Activated T-cell treated with anti-CD3 and anti-CD28 coated beads, Interleukin-2, amount 50 U/mL, for 4 hours (primary cell): ENCODE results near the gene GFRA4. TPM values are rescaled to one million over a fixed set of nuclear protein-coding genes. Genes with fewer than 3 reads are reported as not detected.

Source experiments
- ATAC-seq, 2 donors: fragments of 200-7000 bp; cut with Tn5 transposase; one replicate each; pipeline ENCODE4 v1.10.0; 2021
- DNase-seq: peaks from one replicate; pipeline ENCODE4 v3.0.0-alpha.2; 2020
- H3K27me3 Mint-ChIP-seq: one replicate; pipeline ENCODE4 v1.8.0; 2021; ENCODE audit warnings: low read depth, mixed read lengths
- H3K36me3 Mint-ChIP-seq: one replicate; pipeline ENCODE4 v1.8.0; 2022; ENCODE audit warnings: mixed read lengths; ENCODE audit not compliant: insufficient read depth
- H3K4me1 Mint-ChIP-seq: one replicate; pipeline ENCODE4 v1.8.0; 2021; ENCODE audit warnings: low read depth, mixed read lengths
- H3K4me3 Mint-ChIP-seq: one replicate; pipeline ENCODE4 v1.8.0; 2021; ENCODE audit warnings: mild to moderate bottlenecking, moderate library complexity, mixed read lengths
- H3K9me3 Mint-ChIP-seq: one replicate; pipeline ENCODE4 v1.8.0; 2021; ENCODE audit warnings: mixed read lengths
- total RNA-seq, 3 donors: library from RNA; stranded (reverse); gene quantifications; one replicate each; pipeline ENCODE4 v1.2.1, GENCODE V29; 2021

GFRA4 gene
- total RNA-seq, 3 donors from 2014 or later = not detected

- Mint-ChIP-seq H3K27me3 (peaks cover 4% of the 10 kb centered on the region), H3K36me3 (no peaks in the 10 kb centered on the region), H3K9me3 (no peaks in the 10 kb centered on the region), H3K4me3 (no peak overlapping the region), H3K4me1 (no peaks in the 10 kb centered on the region)
- no peak for ATAC-seq
- no peak for DNase-seq
Measured at GRCh38 chr20:3699037-3699436, 35.8 kb upstream of the GFRA4 start.

- Mint-ChIP-seq H3K36me3 (no peaks in the 10 kb centered on the region), H3K4me3 (no peak overlapping the region), H3K4me1 (no peaks in the 10 kb centered on the region), H3K27me3 (peaks cover 4% of the 10 kb centered on the region), H3K9me3 (no peaks in the 10 kb centered on the region)
- ATAC-seq = no peak
- DNase-seq = no peak
Measured at GRCh38 chr20:3698591-3699001, 35.4 kb upstream of the GFRA4 start.

GRCh38 chr20:3697588-3698305, 34.5 kb upstream of the GFRA4 start:
- no peaks in the 10 kb centered on the region for H3K36me3 Mint-ChIP-seq
- no peak overlapping the region for H3K4me3 Mint-ChIP-seq
- H3K9me3 Mint-ChIP-seq = no peaks in the 10 kb centered on the region
- no peaks in the 10 kb centered on the region for H3K27me3 Mint-ChIP-seq
- ATAC-seq (no peak), DNase-seq (no peak)
- H3K4me1 Mint-ChIP-seq = no peaks in the 10 kb centered on the region

- DNase-seq (no peak), ATAC-seq (peak in 1 of 2 donors; percentile 21)
- H3K36me3 Mint-ChIP-seq = no peaks in the 10 kb centered on the region
- H3K4me3 Mint-ChIP-seq = no peak overlapping the region
- H3K4me1 Mint-ChIP-seq = no peaks in the 10 kb centered on the region
- no peaks in the 10 kb centered on the region for H3K9me3 Mint-ChIP-seq
- H3K27me3 Mint-ChIP-seq = no peaks in the 10 kb centered on the region
Measured at GRCh38 chr20:3696745-3697587, 33.8 kb upstream of the GFRA4 start.

GRCh38 chr20:3696200-3696599, 33.0 kb upstream of the GFRA4 start:
- H3K36me3 Mint-ChIP-seq = no peaks in the 10 kb centered on the region
- H3K4me1 Mint-ChIP-seq = no peaks in the 10 kb centered on the region
- no peaks in the 10 kb centered on the region for H3K27me3 Mint-ChIP-seq
- H3K4me3 Mint-ChIP-seq = no peak overlapping the region
- no peak for DNase-seq
- no peak for ATAC-seq
- H3K9me3 Mint-ChIP-seq = no peaks in the 10 kb centered on the region

GRCh38 chr20:3694864-3695263, 31.7 kb upstream of the GFRA4 start:
- H3K4me1 Mint-ChIP-seq = no peaks in the 10 kb centered on the region
- ATAC-seq (no peak), DNase-seq (no peak)
- H3K27me3 Mint-ChIP-seq = no peaks in the 10 kb centered on the region
- H3K36me3 Mint-ChIP-seq = no peaks in the 10 kb centered on the region
- H3K4me3 Mint-ChIP-seq = no peak overlapping the region
- no peaks in the 10 kb centered on the region for H3K9me3 Mint-ChIP-seq

GRCh38 chr20:3693376-3693775, 30.2 kb upstream of the GFRA4 start:
- H3K36me3 Mint-ChIP-seq = no peaks in the 10 kb centered on the region
- H3K4me3 Mint-ChIP-seq = no peak overlapping the region
- H3K4me1 Mint-ChIP-seq = no peaks in the 10 kb centered on the region
- H3K9me3 Mint-ChIP-seq = no peaks in the 10 kb centered on the region
- DNase-seq (no peak), ATAC-seq (no peak)
- H3K27me3 Mint-ChIP-seq = no peaks in the 10 kb centered on the region

GRCh38 chr20:3692706-3693294, 29.6 kb upstream of the GFRA4 start:
- H3K4me1 Mint-ChIP-seq = no peaks in the 10 kb centered on the region
- no peaks in the 10 kb centered on the region for H3K9me3 Mint-ChIP-seq
- no peak overlapping the region for H3K4me3 Mint-ChIP-seq
- no peak for ATAC-seq
- DNase-seq = no peak
- no peaks in the 10 kb centered on the region for H3K27me3 Mint-ChIP-seq
- no peaks in the 10 kb centered on the region for H3K36me3 Mint-ChIP-seq

GRCh38 chr20:3691897-3692296, 28.7 kb upstream of the GFRA4 start:
- H3K4me3 Mint-ChIP-seq = no peak overlapping the region
- no peaks in the 10 kb centered on the region for H3K9me3 Mint-ChIP-seq
- ATAC-seq = no peak
- no peaks in the 10 kb centered on the region for H3K4me1 Mint-ChIP-seq
- H3K36me3 Mint-ChIP-seq = no peaks in the 10 kb centered on the region
- no peak for DNase-seq
- H3K27me3 Mint-ChIP-seq = no peaks in the 10 kb centered on the region

GRCh38 chr20:3691306-3691705, 28.1 kb upstream of the GFRA4 start:
- Mint-ChIP-seq H3K27me3 (no peaks in the 10 kb centered on the region), H3K9me3 (no peaks in the 10 kb centered on the region), H3K4me1 (no peaks in the 10 kb centered on the region), H3K4me3 (no peak overlapping the region), H3K36me3 (no peaks in the 10 kb centered on the region)
- no peak for DNase-seq
- no peak for ATAC-seq

GRCh38 chr20:3690413-3690812, 27.2 kb upstream of the GFRA4 start:
- no peaks in the 10 kb centered on the region for H3K9me3 Mint-ChIP-seq
- DNase-seq (no peak), ATAC-seq (no peak)
- H3K4me1 Mint-ChIP-seq = no peaks in the 10 kb centered on the region
- no peak overlapping the region for H3K4me3 Mint-ChIP-seq
- H3K36me3 Mint-ChIP-seq = no peaks in the 10 kb centered on the region
- H3K27me3 Mint-ChIP-seq = no peaks in the 10 kb centered on the region

- no peaks in the 10 kb centered on the region for H3K27me3 Mint-ChIP-seq
Measured at GRCh38 chr20:3689978-3690377, 26.8 kb upstream of the GFRA4 start.

GRCh38 chr20:3687655-3688054, 24.5 kb upstream of the GFRA4 start:
- DNase-seq (no peak), ATAC-seq (peak in 1 of 2 donors; percentile 34)
- H3K4me3 Mint-ChIP-seq = no peak overlapping the region
- peaks cover 16% of the 10 kb centered on the region for H3K27me3 Mint-ChIP-seq
- no peaks in the 10 kb centered on the region for H3K9me3 Mint-ChIP-seq
- H3K4me1 Mint-ChIP-seq = no peaks in the 10 kb centered on the region
- H3K36me3 Mint-ChIP-seq = no peaks in the 10 kb centered on the region

More at GRCh38 chr20:3689978-3690377, 26.8 kb upstream of the GFRA4 start:
- no peak for DNase-seq
- Mint-ChIP-seq H3K4me3 (no peak overlapping the region), H3K9me3 (no peaks in the 10 kb centered on the region), H3K4me1 (no peaks in the 10 kb centered on the region), H3K36me3 (no peaks in the 10 kb centered on the region)
- no peak for ATAC-seq

- DNase-seq (no peak), ATAC-seq (no peak)
- Mint-ChIP-seq H3K4me3 (no peak overlapping the region), H3K4me1 (no peaks in the 10 kb centered on the region), H3K9me3 (no peaks in the 10 kb centered on the region), H3K27me3 (peaks cover 21% of the 10 kb centered on the region), H3K36me3 (no peaks in the 10 kb centered on the region)
Measured at GRCh38 chr20:3686867-3687321, 23.7 kb upstream of the GFRA4 start.
